SU-DHL-6 (cell line): ENCODE results near the gene HSPA8.

Experiments used
- H2AFZ ChIP-seq: fragments of 200-600 bp; sonication (generic); 2 replicates; pipeline ENCODE4 v1.6.1; 2014; ENCODE audit warnings: low read depth, mild to moderate bottlenecking, moderate library complexity, mixed read lengths, antibody characterized with exemption, low read length; ENCODE audit not compliant: severe bottlenecking
- H3F3A ChIP-seq: fragments of 200-600 bp; shearing (Covaris generic); 2 replicates; pipeline ENCODE4 v1.6.0; 2016; ENCODE audit warnings: antibody characterized with exemption, mild to moderate bottlenecking; ENCODE audit not compliant: insufficient read depth
- H3K27ac ChIP-seq: fragments of 200-600 bp; sonication (generic); 2 replicates; pipeline ENCODE4 v1.5.1; 2016; ENCODE audit warnings: low read depth, mild to moderate bottlenecking, low read length, moderate library complexity, mixed read lengths
- H3K27me3 ChIP-seq: fragments of 200-600 bp; sonication (generic), shearing (Covaris generic); 2 replicates; pipeline ENCODE4 v1.6.0; 2014; ENCODE audit warnings: mild to moderate bottlenecking, low read length
- H3K36me3 ChIP-seq: fragments of 200-600 bp; sonication (generic); 2 replicates; pipeline ENCODE4 v1.6.1; 2014; ENCODE audit warnings: mild to moderate bottlenecking, low read length, mixed read lengths
- H3K4me2 ChIP-seq: fragments of 300-600, 200-600 bp; shearing (Covaris generic), sonication (generic); 2 replicates; pipeline ENCODE4 v1.6.0; 2014; ENCODE audit warnings: low read length, low read depth, mild to moderate bottlenecking; ENCODE audit not compliant: poor library complexity, severe bottlenecking
- H3K4me3 ChIP-seq: fragments of 200-600 bp; sonication (generic); 2 replicates; pipeline ENCODE4 v1.5.1; 2014; ENCODE audit warnings: antibody characterized with exemption, low read length, mild to moderate bottlenecking, mixed read lengths; ENCODE audit not compliant: insufficient read depth, poor library complexity, severe bottlenecking
- H3K79me2 ChIP-seq: fragments of 200-600 bp; sonication (generic); 2 replicates; pipeline ENCODE4 v1.6.1; 2014; ENCODE audit warnings: mild to moderate bottlenecking, low read length, moderate library complexity; ENCODE audit not compliant: insufficient read depth
- H3K9ac ChIP-seq: fragments of 200-600 bp; sonication (generic); 2 replicates; pipeline ENCODE4 v1.7.0; 2014; ENCODE audit warnings: mild to moderate bottlenecking, low read length
- H3K9me2 ChIP-seq: fragments of 200-600 bp; sonication (generic); replicated peaks from 2 replicates; pipeline ENCODE4 v1.6.1; 2014; ENCODE audit warnings: low read length; ENCODE audit not compliant: insufficient read depth
- H3K9me3 ChIP-seq: fragments of 200-600 bp; sonication (generic); 2 replicates; pipeline ENCODE4 v1.6.1; 2014; ENCODE audit warnings: low read length, mixed read lengths; ENCODE audit not compliant: insufficient read depth
- H4K20me1 ChIP-seq: fragments of 200-600 bp; sonication (generic); 2 replicates; pipeline ENCODE4 v1.6.1; 2014; ENCODE audit warnings: low read depth, mild to moderate bottlenecking, antibody characterized with exemption, low read length, moderate library complexity, mixed read lengths
- CTCF ChIP-seq: fragments of 200-600 bp; sonication (generic); IDR thresholded peaks from one replicate; pipeline ENCODE4 v1.5.1; 2017; ENCODE audit warnings: antibody characterized with exemption, mild to moderate bottlenecking, low read length, moderate library complexity; ENCODE audit not compliant: insufficient read depth, poor library complexity, severe bottlenecking
- EZH2phosphoT487 ChIP-seq: fragments of 200-600 bp; sonication (generic), shearing (Covaris generic); conservative IDR thresholded peaks from 2 replicates; pipeline ENCODE4 v1.6.1; 2018; ENCODE audit warnings: mild to moderate bottlenecking, antibody characterized with exemption, low read length, moderate library complexity, mixed read lengths

HSPA8 gene

DNA sequence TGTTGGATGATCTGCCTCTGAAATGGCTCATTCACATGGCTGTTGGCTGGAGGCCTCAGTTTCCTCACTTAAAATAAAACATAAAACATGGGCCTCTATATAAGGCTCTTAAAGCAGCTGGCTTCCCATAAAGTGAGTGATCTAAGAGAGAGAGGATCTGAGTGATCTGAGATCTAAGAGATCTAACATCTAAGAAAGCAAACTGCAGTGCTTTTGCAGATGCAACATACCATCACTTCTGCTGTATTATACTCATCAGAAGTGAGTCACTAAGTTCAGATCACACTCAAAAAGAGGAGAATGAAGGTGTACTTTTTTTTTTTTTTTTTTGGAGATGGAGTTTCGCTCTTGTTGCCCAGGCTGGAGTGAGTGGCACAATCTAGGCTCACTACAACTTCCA, 18.1 kb upstream of the HSPA8 start:
- no peaks in the 10 kb centered on the region for H3K27me3 ChIP-seq
- no peaks in the 10 kb centered on the region for H3K9me2 ChIP-seq
- H2AFZ ChIP-seq = no peak overlapping the region
- no peak overlapping the region for H3K4me2 ChIP-seq
- no peak overlapping the region for H3K27ac ChIP-seq
- no peaks in the 10 kb centered on the region for H3K36me3 ChIP-seq
- no peak overlapping the region for H3K4me3 ChIP-seq
- no peaks in the 10 kb centered on the region for H3F3A ChIP-seq
- no peak overlapping the region for H3K9ac ChIP-seq
- TF ChIP-seq EZH2phosphoT487 (no peak), CTCF (no peak)
- H3K79me2 ChIP-seq = no peaks in the 10 kb centered on the region
- H3K9me3 ChIP-seq = no peaks in the 10 kb centered on the region
- H4K20me1 ChIP-seq = no peaks in the 10 kb centered on the region

- Histone ChIP-seq H4K20me1 (0 out of 2 replicates have a peak, but pooled peaks cover 3% of the 10 kb centered on the region), H3K79me2 (no peaks in the 10 kb centered on the region), H2AFZ (no peak overlapping the region), H3F3A (no peaks in the 10 kb centered on the region), H3K9ac (no peak overlapping the region), H3K4me2 (no peak overlapping the region), H3K27ac (no peak overlapping the region), H3K9me3 (no peaks in the 10 kb centered on the region), H3K4me3 (no peak overlapping the region), H3K9me2 (no peaks in the 10 kb centered on the region), H3K36me3 (no peaks in the 10 kb centered on the region), H3K27me3 (no peaks in the 10 kb centered on the region)
- TF ChIP-seq EZH2phosphoT487 (no peak), CTCF (no peak)
These were observed 14.5 kb upstream of the HSPA8 start for GRCh38 chr11:123076484-123076883.

DNA sequence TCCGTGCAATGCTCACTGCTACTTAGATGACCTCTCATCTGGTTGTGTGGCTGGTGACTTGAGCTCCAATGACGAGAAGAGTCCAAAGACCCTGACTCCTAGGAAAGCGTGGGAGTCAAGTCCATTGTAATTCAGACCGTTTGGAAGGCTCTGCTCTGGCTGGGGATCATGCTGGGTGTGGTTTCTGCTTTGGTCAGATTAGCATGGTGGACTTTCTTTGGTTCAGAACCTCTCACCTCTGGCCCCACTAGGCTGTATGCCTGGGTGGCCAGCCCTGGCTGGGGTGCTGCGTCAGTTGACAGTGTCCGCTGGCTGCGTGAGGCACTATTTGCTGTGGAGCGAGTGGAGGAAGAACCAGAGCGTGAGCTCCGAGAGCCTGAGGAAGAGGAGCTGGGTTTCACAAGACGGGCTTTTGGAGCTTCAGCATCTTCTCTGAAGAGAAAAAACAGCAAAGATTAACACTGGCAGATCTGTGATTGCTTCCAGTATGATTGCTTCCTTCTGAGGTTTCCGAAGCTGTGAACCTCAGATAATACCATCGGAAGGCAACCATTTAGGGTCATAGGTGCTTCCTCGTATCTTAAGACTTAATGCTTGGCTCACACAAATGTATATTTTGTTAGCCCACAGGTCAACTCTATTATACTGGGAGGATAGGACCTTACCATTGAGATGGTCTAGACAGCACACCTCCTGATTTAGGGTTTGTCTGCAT, 11.6 kb upstream of the HSPA8 start:
- H3K9me2 ChIP-seq = no peaks in the 10 kb centered on the region
- no peaks in the 10 kb centered on the region for H3K36me3 ChIP-seq
- no peaks in the 10 kb centered on the region for H3K9me3 ChIP-seq
- H3K27me3 ChIP-seq = no peaks in the 10 kb centered on the region
- H3K4me3 ChIP-seq = no peak overlapping the region
- peaks cover 6% of the 10 kb centered on the region; the same call in 1 of the 2 replicates for H3F3A ChIP-seq
- no peak overlapping the region for H3K27ac ChIP-seq
- no peak overlapping the region for H3K4me2 ChIP-seq
- TF ChIP-seq CTCF = no peak
- TF ChIP-seq EZH2phosphoT487 = no peak
- no peaks in the 10 kb centered on the region for H3K79me2 ChIP-seq
- no peak overlapping the region for H3K9ac ChIP-seq
- 0 out of 2 replicates have a peak, but pooled peaks cover 3% of the 10 kb centered on the region for H4K20me1 ChIP-seq
- no peak overlapping the region for H2AFZ ChIP-seq
